Measurements from ENCODE around the gene TNNT2.

DNA sequence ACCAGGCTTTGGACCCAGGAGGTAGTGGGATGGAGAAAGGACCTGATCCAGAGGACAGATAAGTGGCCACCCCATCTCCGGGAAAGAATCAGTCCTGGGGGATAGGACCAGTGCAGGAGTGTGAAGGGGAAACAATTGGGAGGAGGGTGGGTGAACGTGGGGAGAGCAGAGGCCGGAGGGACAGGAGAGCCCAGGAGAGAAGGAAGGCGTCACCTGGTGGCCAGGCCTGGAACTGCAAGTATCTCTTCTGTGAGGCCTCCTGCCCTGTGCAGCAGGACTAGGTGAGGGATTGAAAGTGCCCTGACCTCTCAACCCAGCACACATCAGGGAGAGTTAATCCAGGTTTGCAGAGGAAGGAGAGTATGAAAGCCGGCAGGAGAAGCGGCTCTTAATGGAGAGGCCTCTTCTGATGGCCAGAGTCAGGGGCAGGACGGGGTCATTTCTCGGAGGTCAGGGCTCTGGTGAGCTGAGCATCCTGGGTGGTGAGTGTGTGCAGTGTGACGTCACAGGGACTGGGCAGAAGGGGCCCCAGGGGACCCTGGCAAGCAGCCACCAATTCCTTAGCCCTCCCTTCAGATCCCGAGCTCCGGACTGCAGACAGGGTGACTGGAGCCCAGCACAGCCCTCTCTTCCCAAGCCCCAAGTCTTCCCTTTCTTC lies 30.8 kb upstream of the TNNT2 start:
- TF ChIP-seq, protein P1, sequence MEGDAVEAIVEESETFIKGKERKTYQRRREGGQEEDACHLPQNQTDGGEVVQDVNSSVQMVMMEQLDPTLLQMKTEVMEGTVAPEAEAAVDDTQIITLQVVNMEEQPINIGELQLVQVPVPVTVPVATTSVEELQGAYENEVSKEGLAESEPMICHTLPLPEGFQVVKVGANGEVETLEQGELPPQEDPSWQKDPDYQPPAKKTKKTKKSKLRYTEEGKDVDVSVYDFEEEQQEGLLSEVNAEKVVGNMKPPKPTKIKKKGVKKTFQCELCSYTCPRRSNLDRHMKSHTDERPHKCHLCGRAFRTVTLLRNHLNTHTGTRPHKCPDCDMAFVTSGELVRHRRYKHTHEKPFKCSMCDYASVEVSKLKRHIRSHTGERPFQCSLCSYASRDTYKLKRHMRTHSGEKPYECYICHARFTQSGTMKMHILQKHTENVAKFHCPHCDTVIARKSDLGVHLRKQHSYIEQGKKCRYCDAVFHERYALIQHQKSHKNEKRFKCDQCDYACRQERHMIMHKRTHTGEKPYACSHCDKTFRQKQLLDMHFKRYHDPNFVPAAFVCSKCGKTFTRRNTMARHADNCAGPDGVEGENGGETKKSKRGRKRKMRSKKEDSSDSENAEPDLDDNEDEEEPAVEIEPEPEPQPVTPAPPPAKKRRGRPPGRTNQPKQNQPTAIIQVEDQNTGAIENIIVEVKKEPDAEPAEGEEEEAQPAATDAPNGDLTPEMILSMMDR (IDR thresholded peaks at IDR 0.05; ENCODE audit: low read depth, low read length) = peak; percentile 92
- no peak for TF ChIP-seq POLR2A (IDR thresholded peaks at IDR 0.05; ENCODE audit: extremely low read depth, insufficient read length)
- TF ChIP-seq, protein P2, sequence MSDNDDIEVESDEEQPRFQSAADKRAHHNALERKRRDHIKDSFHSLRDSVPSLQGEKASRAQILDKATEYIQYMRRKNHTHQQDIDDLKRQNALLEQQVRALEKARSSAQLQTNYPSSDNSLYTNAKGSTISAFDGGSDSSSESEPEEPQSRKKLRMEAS (IDR thresholded peaks at IDR 0.05; ENCODE audit: low read depth, low read length) = no peak
- no peak for TF ChIP-seq MYC (IDR thresholded peaks at IDR 0.05; ENCODE audit: low read depth, low read length)

Data from NB4 (cell line).